PC-3 (cell line): ENCODE data around the gene C1orf159. TPM values are rescaled to one million over a fixed set of nuclear protein-coding genes. Genes with fewer than 3 reads are reported as not detected.
"Not testable (repeated sequence)": the region's sequence is repeated elsewhere in the genome, so short reads cannot be mapped to it uniquely, and the experiment has no call there.

Source experiments
- ATAC-seq: fragments of 200-7000 bp; cut with Tn5 transposase; 2 replicates; pipeline ENCODE4 v1.9.1; 2020; ENCODE audit warnings: mild to moderate bottlenecking, moderate library complexity
- BruUV-seq: library from RNA; stranded (reverse); fragments of 400-500 nt; replicated peaks from 2 replicates; lab custom pipeline; 2021; lab: Mats Ljungman, UMichigan
- CTCF ChIA-PET: fragments of 300-600 bp; sonication (Branson Sonifier 250); formaldehyde crosslinking; loops from one replicate; lab custom pipeline; 2022; ENCODE audit warnings: antibody characterized with exemption; lab: Charles Lee
- POLR2A ChIA-PET: fragments of 300-600 bp; sonication (Branson Sonifier 250); formaldehyde crosslinking; loops from one replicate; lab custom pipeline; 2022; ENCODE audit warnings: antibody characterized with exemption; ENCODE audit not compliant: unreplicated experiment; lab: Charles Lee
- DNase-seq: peaks from one replicate; pipeline ENCODE4 v3.0.0-alpha.2; 2015
- H2AFZ ChIP-seq: fragments of 300-600 bp; sonication (generic); 2 replicates; pipeline ENCODE4 v1.6.0; 2016; ENCODE audit warnings: antibody characterized with exemption, low read length
- H3F3A ChIP-seq: fragments of 300-600 bp; sonication (generic); one replicate; pipeline ENCODE4 v1.6.0; 2017; ENCODE audit warnings: antibody characterized with exemption, low read length, control low read depth, mild to moderate bottlenecking; ENCODE audit not compliant: unreplicated experiment
- H3K27ac ChIP-seq: fragments of 300-600 bp; sonication (generic); 2 replicates; pipeline ENCODE4 v1.5.1; 2016; ENCODE audit warnings: mild to moderate bottlenecking, low read length
- H3K27me3 ChIP-seq: fragments of 300-600 bp; sonication (generic); 2 replicates; pipeline ENCODE4 v1.6.1; 2016; ENCODE audit warnings: low read length, mixed read lengths
- H3K36me3 ChIP-seq: fragments of 300-600 bp; sonication (generic); 2 replicates; pipeline ENCODE4 v1.6.1; 2016; ENCODE audit warnings: low read depth, mixed run types, low read length, mixed read lengths
- H3K4me1 ChIP-seq: fragments of 300-600 bp; sonication (generic); 2 replicates; pipeline ENCODE4 v1.5.1; 2016; ENCODE audit warnings: low read length; ENCODE audit not compliant: insufficient read depth
- H3K4me2 ChIP-seq: fragments of 300-600 bp; sonication (generic); 2 replicates; pipeline ENCODE4 v1.6.0; 2016; ENCODE audit warnings: low read length
- H3K4me3 ChIP-seq: fragments of 300-600 bp; sonication (generic); 2 replicates; pipeline ENCODE4 v1.5.1; 2016; ENCODE audit warnings: mild to moderate bottlenecking, low read length, mixed read lengths
- H3K79me2 ChIP-seq: fragments of 300-600 bp; sonication (generic); 2 replicates; pipeline ENCODE4 v1.6.1; 2017; ENCODE audit warnings: low read length, mixed read lengths
- H3K9ac ChIP-seq: fragments of 300-600 bp; sonication (generic); 2 replicates; pipeline ENCODE4 v1.6.0; 2016; ENCODE audit warnings: mild to moderate bottlenecking, low read length
- H3K9me2 ChIP-seq: fragments of 300-600 bp; sonication (generic); replicated peaks from 2 replicates; pipeline ENCODE4 v1.6.1; 2016; ENCODE audit warnings: mixed run types, low read length, mixed read lengths
- H3K9me3 ChIP-seq: fragments of 300-600 bp; sonication (generic); 2 replicates; pipeline ENCODE4 v1.6.1; 2016; ENCODE audit warnings: low read length, mixed read lengths
- H4K20me1 ChIP-seq: fragments of 300-600 bp; sonication (generic); 2 replicates; pipeline ENCODE4 v1.6.1; 2016; ENCODE audit warnings: low read length, mixed read lengths
- CTCF ChIP-seq: fragments of 300-600 bp; sonication (generic); conservative IDR thresholded peaks from 2 replicates; pipeline ENCODE4 v1.5.1; 2017; ENCODE audit warnings: antibody characterized with exemption, low read depth, mild to moderate bottlenecking, low read length
- EZH2 ChIP-seq: fragments of 300-600 bp; sonication (generic); IDR thresholded peaks from one replicate; pipeline ENCODE4 v1.6.1; 2017; ENCODE audit warnings: antibody characterized with exemption, mild to moderate bottlenecking, low read length; ENCODE audit not compliant: unreplicated experiment
- EZH2phosphoT487 ChIP-seq: fragments of 300-600 bp; sonication (generic); IDR thresholded peaks from 2 replicates; pipeline ENCODE4 v1.6.1; 2018; ENCODE audit warnings: mild to moderate bottlenecking, antibody characterized with exemption, low read length, borderline replicate concordance
- intact Hi-C: fragments of 100-400 bp; cut with micrococcal nuclease; formaldehyde crosslinking; loops from 2 replicates; pipeline ENCODE4 v1.9.0; 2023
- total RNA-seq: library from RNA; depleted of rRNA; stranded (reverse); fragments of >200 nt; gene quantifications from 2 replicates; pipeline ENCODE4 v1.2.3, GENCODE V29; 2014

C1orf159 gene
- total RNA-seq, 1 experiment from 2014 or later: 78.0 TPM

- H3K27ac ChIP-seq: no peak overlapping the region
- no peaks in the 10 kb centered on the region for H3K27me3 ChIP-seq
- ATAC-seq (peak; percentile 15), DNase-seq (peak; percentile 48)
- no peaks in the 10 kb centered on the region for H3K9me2 ChIP-seq
- CTCF ChIA-PET: interaction anchor here (0.9 to 1.0 kb wide), 2 partner anchors 9 to 44 kb away, joined by 3 read pairs; no protein-coding TSS in a partner anchor
- H4K20me1 ChIP-seq: peaks cover 8% of the 10 kb centered on the region; the same call in 1 of the 2 replicates
- H3K4me1 ChIP-seq: peaks cover 38% of the 10 kb centered on the region
- no TSS peak for BruUV-seq
- H3K79me2 ChIP-seq: peaks cover 3% of the 10 kb centered on the region; the same call in 1 of the 2 replicates
- POLR2A ChIA-PET: interaction anchor here (0.9 kb wide), 1 partner anchor 37 kb away, joined by 7 read pairs; no protein-coding TSS in a partner anchor
- H3K4me3 ChIP-seq: peak overlapping the region; percentile 85
- H3K9me3 ChIP-seq: no peaks in the 10 kb centered on the region
- no peaks in the 10 kb centered on the region for H3F3A ChIP-seq
- peak overlapping the region; percentile 70 for H2AFZ ChIP-seq
- peaks cover 25% of the 10 kb centered on the region for H3K36me3 ChIP-seq
- H3K4me2 ChIP-seq: peak overlapping the region; percentile 96
- H3K9ac ChIP-seq: peak overlapping the region; percentile 67; the same call in 1 of the 2 replicates
- intact Hi-C loops: no loop called here
- TF ChIP-seq EZH2: no peak
- no peak for TF ChIP-seq CTCF
- TF ChIP-seq EZH2phosphoT487: no peak
Observed at GRCh38 chr1:1058088-1058905, 57.6 kb downstream of the C1orf159 start.

GRCh38 chr1:1057769-1058087 lies 58.2 kb downstream of the C1orf159 start:
- Histone ChIP-seq H3K4me2 (peak overlapping the region; percentile 96; the same call in 1 of the 2 replicates), H3K4me1 (peaks cover 33% of the 10 kb centered on the region), H3K36me3 (peaks cover 31% of the 10 kb centered on the region)
- H3K9me3 ChIP-seq, ATAC-seq, DNase-seq, H3K9ac ChIP-seq, H3K27me3 ChIP-seq, H3F3A ChIP-seq, H3K79me2 ChIP-seq, CTCF ChIA-PET, H2AFZ ChIP-seq, BruUV-seq, H3K27ac ChIP-seq, H3K4me3 ChIP-seq, H4K20me1 ChIP-seq, intact Hi-C loops, H3K9me2 ChIP-seq: not testable (repeated sequence)
- POLR2A ChIA-PET: interaction anchor here (0.5 kb wide), 1 partner anchor 100 kb away, joined by 4 read pairs; no protein-coding TSS in a partner anchor

- Histone ChIP-seq H3K4me2 (no peak overlapping the region), H3K9me3 (no peaks in the 10 kb centered on the region), H3K9ac (no peak overlapping the region), H3K79me2 (peaks cover 3% of the 10 kb centered on the region; the same call in 1 of the 2 replicates), H3K27ac (no peak overlapping the region), H3F3A (no peaks in the 10 kb centered on the region), H3K9me2 (no peaks in the 10 kb centered on the region), H3K36me3 (peaks cover 47% of the 10 kb centered on the region), H3K4me3 (no peak overlapping the region), H3K4me1 (peaks cover 19% of the 10 kb centered on the region), H3K27me3 (no peaks in the 10 kb centered on the region), H4K20me1 (peaks cover 8% of the 10 kb centered on the region; the same call in 1 of the 2 replicates), H2AFZ (no peak overlapping the region)
- BruUV-seq: no TSS peak
- intact Hi-C loops: no loop called here
- CTCF ChIA-PET: no interaction called here
- POLR2A ChIA-PET: no interaction called here
- ATAC-seq: no peak
- TF ChIP-seq CTCF (no peak), EZH2 (no peak), EZH2phosphoT487 (no peak)
- DNase-seq: no peak
Observed at GRCh38 chr1:1055841-1056736, 59.8 kb downstream of the C1orf159 start.
